Large intestine (tissue), 3 donors: Measurements from ENCODE around the gene ZFAND3. TPM values are rescaled to one million over a fixed set of nuclear protein-coding genes. Genes with fewer than 3 reads are reported as not detected.
"Not testable (repeated sequence)": the region's sequence is repeated elsewhere in the genome, so short reads cannot be mapped to it uniquely, and the experiment has no call there.

ENCODE experiments used
- DNase-seq, 2 donors: peaks; one replicate each; pipeline versions ENCODE4 v3.0.0 to v3.0.0-alpha.2; 2013
- H3K27ac ChIP-seq: one replicate; pipeline ENCODE4 v1.5.1; 2013; ENCODE audit warnings: low read length
- H3K27me3 ChIP-seq: 2 replicates; pipeline ENCODE4 v1.6.1; 2013; ENCODE audit warnings: low read length; ENCODE audit not compliant: control insufficient read depth, insufficient read depth
- H3K36me3 ChIP-seq: 2 replicates; pipeline ENCODE4 v1.6.1; 2013; ENCODE audit warnings: low read length; ENCODE audit not compliant: control insufficient read depth, insufficient read depth
- H3K4me1 ChIP-seq: one replicate; pipeline ENCODE4 v1.6.1; 2013; ENCODE audit warnings: low read length; ENCODE audit not compliant: control insufficient read depth, insufficient read depth
- H3K4me3 ChIP-seq: one replicate; pipeline ENCODE4 v1.5.1; 2013; ENCODE audit warnings: low read length
- H3K9me3 ChIP-seq: one replicate; pipeline ENCODE4 v1.6.1; 2013; ENCODE audit warnings: mild to moderate bottlenecking, low read depth, low read length, moderate library complexity; ENCODE audit not compliant: control insufficient read depth
- WGBS: methylation state at CpG from one replicate; pipeline ENCODE4 v1.1.5; 2013; ENCODE audit warnings: low lambda C conversion rate; ENCODE audit not compliant: insufficient coverage; 5-methylcytosine and 5-hydroxymethylcytosine counted together
- polyA plus RNA-seq: library from polyadenylated mRNA; unstranded; fragments of 120-200 nt; gene quantifications from one replicate; pipeline ENCODE4 v1.2.1, GENCODE V29; 2013

The ZFAND3 gene
- polyA plus RNA-seq, 1 donor: 82.3 TPM

DNA sequence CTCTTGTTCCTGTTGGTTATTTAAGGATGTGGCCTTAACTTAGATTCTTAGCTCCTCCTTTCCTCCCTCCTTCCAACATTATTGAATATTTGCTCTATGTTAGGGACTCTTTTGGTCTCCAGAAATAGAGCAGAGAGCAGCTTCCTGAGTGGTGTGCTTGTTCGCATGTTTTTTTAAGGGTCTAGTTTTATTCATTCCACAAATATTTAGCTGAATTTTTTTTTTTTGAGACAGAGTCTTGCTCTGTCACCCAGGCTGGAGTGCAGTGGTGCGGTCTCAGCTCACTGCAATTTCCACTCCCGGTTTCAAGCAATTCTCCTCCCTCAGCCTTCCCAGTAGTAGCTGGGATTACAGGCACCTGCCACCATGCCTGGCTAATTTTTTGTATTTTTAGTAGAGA is 169.2 kb downstream of the ZFAND3 start:
- no peak overlapping the region for H3K4me3 ChIP-seq
- DNase-seq: no peak
- H3K36me3 ChIP-seq: no peaks in the 10 kb centered on the region
- H3K4me1 ChIP-seq: no peaks in the 10 kb centered on the region
- H3K27ac ChIP-seq: no peak overlapping the region
- no peaks in the 10 kb centered on the region for H3K27me3 ChIP-seq
- WGBS: no CpG with 5 or more reads among the region's 3 CpGs
- H3K9me3 ChIP-seq: no peaks in the 10 kb centered on the region

- no peaks in the 10 kb centered on the region for H3K4me1 ChIP-seq
- no peak for DNase-seq
Observed at GRCh38 chr6:37990762-37991525, 171.4 kb downstream of the ZFAND3 start.

GRCh38 chr6:37992749-37993148 is 173.2 kb downstream of the ZFAND3 start:
- Histone ChIP-seq H3K4me1 (no peaks in the 10 kb centered on the region), H3K36me3 (no peaks in the 10 kb centered on the region)
- WGBS: 94% methylated on average over 2 of the region's 2 CpGs

More at GRCh38 chr6:37990762-37991525, 171.4 kb downstream of the ZFAND3 start:
- WGBS: 0% methylated on average over 1 of the region's 6 CpGs
- Histone ChIP-seq H3K4me3 (no peak overlapping the region), H3K36me3 (no peaks in the 10 kb centered on the region), H3K9me3 (no peaks in the 10 kb centered on the region), H3K27me3 (no peaks in the 10 kb centered on the region), H3K27ac (no peak overlapping the region)

DNA sequence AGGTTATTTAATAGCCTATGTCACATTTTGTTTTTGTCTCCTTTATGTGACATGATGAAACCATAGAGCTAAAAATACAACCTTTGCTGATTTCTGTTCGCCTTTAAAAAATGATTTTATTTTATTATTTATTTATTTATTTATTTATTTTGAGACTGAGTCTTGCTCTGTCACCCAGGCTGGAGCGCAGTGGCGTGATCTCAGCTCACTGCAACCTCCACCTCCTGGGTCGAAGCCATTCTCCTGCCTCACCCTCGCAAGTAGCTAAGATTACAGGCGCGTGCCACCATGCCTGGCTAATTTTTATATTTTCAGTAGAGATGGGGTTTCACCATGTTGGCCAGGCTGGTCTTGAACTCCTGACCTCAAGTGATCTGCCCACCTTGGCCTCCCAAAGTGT is 173.7 kb downstream of the ZFAND3 start:
- H3K36me3 ChIP-seq, DNase-seq, H3K9me3 ChIP-seq, H3K4me1 ChIP-seq, H3K27me3 ChIP-seq, H3K27ac ChIP-seq, H3K4me3 ChIP-seq: not testable (repeated sequence)
- WGBS: 100% methylated on average over 1 of the region's 7 CpGs

More at GRCh38 chr6:37992749-37993148, 173.2 kb downstream of the ZFAND3 start:
- no peaks in the 10 kb centered on the region for H3K27me3 ChIP-seq
- no peak overlapping the region for H3K4me3 ChIP-seq
- DNase-seq: no peak
- H3K9me3 ChIP-seq: no peaks in the 10 kb centered on the region
- no peak overlapping the region for H3K27ac ChIP-seq

DNA sequence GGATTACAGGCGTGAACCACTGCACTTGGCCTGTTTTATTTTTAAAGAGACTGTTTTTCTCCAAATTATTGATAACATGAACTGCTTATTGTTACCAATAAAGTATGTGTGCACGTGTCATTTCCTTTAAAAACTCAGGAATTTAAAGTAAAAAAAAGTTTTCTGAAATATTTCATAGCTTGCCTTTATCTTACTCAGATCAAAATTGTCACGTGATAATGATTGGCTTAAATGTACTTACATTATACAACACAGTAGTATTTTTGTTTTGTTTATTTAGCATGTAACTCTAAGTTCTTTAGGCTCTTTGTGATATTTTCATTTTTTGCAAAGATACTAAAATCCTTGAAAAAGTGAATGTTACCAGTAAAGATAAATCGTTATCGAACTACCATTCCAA is 174.1 kb downstream of the ZFAND3 start:
- DNase-seq: no peak
- H3K36me3 ChIP-seq: no peaks in the 10 kb centered on the region
- H3K27ac ChIP-seq: no peak overlapping the region
- no peaks in the 10 kb centered on the region for H3K9me3 ChIP-seq
- H3K27me3 ChIP-seq: no peaks in the 10 kb centered on the region
- WGBS: 95% methylated on average over 2 of the region's 5 CpGs
- H3K4me1 ChIP-seq: no peaks in the 10 kb centered on the region
- H3K4me3 ChIP-seq: no peak overlapping the region

- no peak overlapping the region for H3K4me3 ChIP-seq
- no CpG with 5 or more reads among the region's 2 CpGs for WGBS
- no peaks in the 10 kb centered on the region for H3K27me3 ChIP-seq
- H3K27ac ChIP-seq: no peak overlapping the region
- no peak for DNase-seq
- no peaks in the 10 kb centered on the region for H3K36me3 ChIP-seq
- no peaks in the 10 kb centered on the region for H3K9me3 ChIP-seq
- no peaks in the 10 kb centered on the region for H3K4me1 ChIP-seq
Observed at GRCh38 chr6:37994223-37994622, 174.7 kb downstream of the ZFAND3 start.

DNA sequence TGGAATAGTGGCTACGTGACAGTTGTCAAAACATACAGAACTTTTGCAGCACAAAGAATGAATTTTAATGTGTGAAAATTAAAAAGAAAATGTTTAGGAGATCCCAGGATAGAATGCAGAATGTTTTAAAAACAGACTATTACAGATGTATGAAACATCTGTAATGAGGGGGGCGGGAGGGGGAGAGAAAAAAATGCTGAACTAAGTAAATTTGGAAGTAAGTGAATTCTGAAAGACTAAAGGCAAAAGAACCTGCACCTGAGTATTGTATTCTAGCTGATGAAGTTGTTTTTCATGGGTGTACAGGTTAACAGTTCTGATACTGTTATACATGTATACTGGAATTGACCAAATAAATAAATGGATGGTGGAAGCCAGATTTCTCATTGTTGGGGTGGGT is 178.8 kb downstream of the ZFAND3 start:
- H3K4me3 ChIP-seq: no peak overlapping the region
- H3K9me3 ChIP-seq: no peaks in the 10 kb centered on the region
- H3K27me3 ChIP-seq: no peaks in the 10 kb centered on the region
- no peaks in the 10 kb centered on the region for H3K4me1 ChIP-seq
- H3K36me3 ChIP-seq: no peaks in the 10 kb centered on the region
- DNase-seq: no peak
- WGBS: 100% methylated on average over 2 of the region's 2 CpGs
- H3K27ac ChIP-seq: no peak overlapping the region

- no CpG with 5 or more reads among the region's 1 CpG for WGBS
- no peaks in the 10 kb centered on the region for H3K27me3 ChIP-seq
- no peak overlapping the region for H3K27ac ChIP-seq
- no peak overlapping the region for H3K4me3 ChIP-seq
- no peaks in the 10 kb centered on the region for H3K9me3 ChIP-seq
- no peaks in the 10 kb centered on the region for H3K36me3 ChIP-seq
- no peaks in the 10 kb centered on the region for H3K4me1 ChIP-seq
- no peak for DNase-seq
Observed at GRCh38 chr6:38001386-38001785, 181.9 kb downstream of the ZFAND3 start.

- Histone ChIP-seq H3K36me3 (no peaks in the 10 kb centered on the region), H3K4me1 (no peaks in the 10 kb centered on the region), H3K27me3 (no peaks in the 10 kb centered on the region), H3K27ac (no peak overlapping the region), H3K4me3 (no peak overlapping the region), H3K9me3 (no peaks in the 10 kb centered on the region)
- no peak for DNase-seq
- no CpG with 5 or more reads among the region's 2 CpGs for WGBS
Observed at GRCh38 chr6:38004908-38005307, 185.4 kb downstream of the ZFAND3 start.

- Histone ChIP-seq H3K27me3 (no peaks in the 10 kb centered on the region), H3K4me1 (no peaks in the 10 kb centered on the region)
Observed at GRCh38 chr6:38011937-38012336, 192.4 kb downstream of the ZFAND3 start.

GRCh38 chr6:38012573-38012972 is 193.0 kb downstream of the ZFAND3 start:
- Histone ChIP-seq H3K4me3 (no peak overlapping the region), H3K27me3 (no peaks in the 10 kb centered on the region), H3K4me1 (no peaks in the 10 kb centered on the region), H3K27ac (no peak overlapping the region), H3K9me3 (peaks cover 8% of the 10 kb centered on the region), H3K36me3 (no peaks in the 10 kb centered on the region)
- no CpG with 5 or more reads among the region's 5 CpGs for WGBS
- DNase-seq: peak; percentile 5 to 16

More at GRCh38 chr6:38011937-38012336, 192.4 kb downstream of the ZFAND3 start:
- H3K4me3 ChIP-seq: no peak overlapping the region
- no peaks in the 10 kb centered on the region for H3K36me3 ChIP-seq
- peaks cover 8% of the 10 kb centered on the region for H3K9me3 ChIP-seq
- 100% methylated on average over 1 of the region's 5 CpGs for WGBS
- DNase-seq: no peak
- no peak overlapping the region for H3K27ac ChIP-seq
